HG03175 (cell line): ENCODE results near the gene MYRF.

Experiments
- ATAC-seq: cut with Tn5 transposase; IDR thresholded peaks from one replicate; pipeline ENCODE4 v1.9.1; 2021; ENCODE audit warnings: mild to moderate bottlenecking, moderate library complexity; ENCODE audit not compliant: unreplicated experiment

MYRF gene

DNA sequence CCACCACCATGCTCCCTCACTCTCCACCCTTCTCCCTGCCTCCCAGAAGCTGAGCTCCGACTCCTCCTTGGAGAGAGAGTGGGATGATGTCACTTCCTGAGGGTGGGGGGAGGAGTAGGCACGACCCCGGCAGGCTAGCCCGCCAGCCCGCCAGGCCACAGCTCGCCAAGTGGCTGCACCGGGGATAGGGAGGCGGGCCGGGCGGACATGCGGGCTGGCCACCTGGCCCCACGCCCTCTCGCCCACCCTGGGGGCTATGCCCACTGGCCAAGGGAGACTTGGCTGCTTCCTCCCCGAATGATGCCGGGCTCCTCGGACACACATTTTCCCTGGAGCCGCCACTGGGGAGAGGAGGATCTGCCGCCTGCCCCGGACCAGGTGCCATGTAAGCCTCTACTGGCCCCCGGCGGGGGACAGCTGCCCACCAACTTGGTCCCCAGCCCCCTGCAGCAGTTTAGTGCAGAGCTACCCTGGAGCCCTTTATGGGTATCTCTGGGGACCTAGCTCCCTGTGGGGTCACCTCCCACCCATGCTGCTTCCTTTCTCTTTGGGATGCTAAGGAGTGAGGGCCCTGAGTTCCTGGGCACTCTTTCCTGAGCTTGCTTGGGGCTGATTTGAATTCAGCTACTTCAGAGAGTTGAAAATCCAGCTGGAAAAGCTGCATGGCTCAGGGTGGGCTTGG lies 33.7 kb upstream of the MYRF start:
- ATAC-seq = no peak

GRCh38 chr11:61719978-61720377 lies 32.5 kb upstream of the MYRF start:
- ATAC-seq = no peak

DNA sequence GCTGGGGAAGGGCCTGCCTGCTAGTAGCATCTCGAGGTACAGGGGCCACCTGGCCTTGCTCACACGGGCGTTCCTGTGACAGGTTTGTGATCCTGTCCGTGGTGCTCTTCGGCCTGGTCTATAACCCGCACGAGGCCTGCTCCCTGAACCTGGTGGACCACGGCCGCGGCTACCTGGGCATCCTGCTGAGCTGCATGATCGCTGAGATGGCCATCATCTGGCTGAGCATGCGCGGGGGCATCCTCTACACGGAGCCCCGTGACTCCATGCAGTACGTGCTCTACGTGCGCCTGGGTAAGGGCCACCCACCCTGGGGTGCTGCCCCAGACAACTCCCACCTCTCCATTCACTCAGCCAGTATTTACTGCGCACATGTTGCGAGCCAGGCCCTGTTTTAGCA lies 31.8 kb upstream of the MYRF start:
- no peak for ATAC-seq

DNA sequence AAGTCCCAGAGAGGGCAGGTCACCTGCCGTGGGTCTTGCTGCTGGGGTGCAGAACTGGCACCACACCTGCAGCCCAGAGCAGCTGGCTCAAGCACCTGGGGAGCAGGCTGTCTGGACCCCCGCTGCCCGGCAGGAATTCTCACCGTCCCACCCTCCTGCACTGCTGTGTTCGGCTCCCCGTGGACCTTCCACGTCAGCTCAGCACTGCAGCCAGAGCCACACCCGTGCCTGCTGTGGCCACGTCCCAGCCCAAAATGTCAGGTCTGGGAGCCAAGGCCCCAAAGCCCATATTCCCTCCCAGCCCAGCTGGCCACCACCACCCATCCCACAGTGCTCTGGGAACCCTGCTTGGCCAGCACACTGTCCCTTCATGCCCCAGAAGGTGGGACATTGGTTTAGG lies 28.0 kb upstream of the MYRF start:
- no peak for ATAC-seq

- no peak for ATAC-seq
Measured at GRCh38 chr11:61725781-61726231, 26.6 kb upstream of the MYRF start.

DNA sequence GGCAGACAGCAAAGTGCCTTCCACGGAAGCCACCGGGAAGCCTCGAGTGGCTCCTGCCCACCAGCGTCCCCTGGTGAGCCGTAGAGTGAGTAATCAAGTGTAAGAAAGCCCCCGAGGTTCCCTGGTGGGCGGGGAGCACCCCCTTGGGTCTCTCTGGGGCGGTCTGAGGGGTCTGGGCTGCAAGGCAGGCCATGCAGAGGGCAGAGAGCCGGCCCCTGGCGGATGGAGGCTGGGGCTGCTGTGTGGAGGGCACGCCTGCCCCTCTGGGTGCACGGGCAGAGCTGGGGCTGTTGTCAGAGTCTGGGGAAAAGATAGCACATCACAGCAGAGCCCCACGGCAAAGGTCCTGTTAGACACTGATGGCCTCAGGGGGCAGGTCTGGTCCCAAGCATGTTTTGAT lies 25.7 kb upstream of the MYRF start:
- no peak for ATAC-seq

DNA sequence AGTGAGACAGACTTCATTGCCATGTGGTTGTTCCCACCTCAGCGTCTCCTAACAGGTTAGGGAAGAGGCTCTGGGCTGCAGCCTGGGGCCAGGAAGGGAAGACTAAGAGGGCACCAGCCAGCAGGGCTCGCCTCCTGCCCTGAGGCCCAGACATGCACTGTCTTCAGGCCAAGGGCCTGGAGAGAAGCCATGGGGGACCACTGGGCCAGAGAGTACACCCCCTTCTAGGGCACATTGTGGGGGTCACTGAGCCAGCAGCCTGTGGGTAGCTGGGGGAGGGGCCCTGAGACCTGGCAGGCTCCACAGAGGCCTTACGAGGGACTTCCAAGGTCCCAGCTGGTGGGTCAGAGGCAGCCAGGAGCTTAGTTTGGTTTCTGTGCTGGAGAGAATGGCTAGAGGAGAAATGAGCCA lies 25.0 kb upstream of the MYRF start:
- ATAC-seq = no peak

GRCh38 chr11:61728066-61728939 lies 24.1 kb upstream of the MYRF start:
- ATAC-seq = no peak

- no peak for ATAC-seq
Measured at GRCh38 chr11:61728940-61729219, 23.6 kb upstream of the MYRF start.

DNA sequence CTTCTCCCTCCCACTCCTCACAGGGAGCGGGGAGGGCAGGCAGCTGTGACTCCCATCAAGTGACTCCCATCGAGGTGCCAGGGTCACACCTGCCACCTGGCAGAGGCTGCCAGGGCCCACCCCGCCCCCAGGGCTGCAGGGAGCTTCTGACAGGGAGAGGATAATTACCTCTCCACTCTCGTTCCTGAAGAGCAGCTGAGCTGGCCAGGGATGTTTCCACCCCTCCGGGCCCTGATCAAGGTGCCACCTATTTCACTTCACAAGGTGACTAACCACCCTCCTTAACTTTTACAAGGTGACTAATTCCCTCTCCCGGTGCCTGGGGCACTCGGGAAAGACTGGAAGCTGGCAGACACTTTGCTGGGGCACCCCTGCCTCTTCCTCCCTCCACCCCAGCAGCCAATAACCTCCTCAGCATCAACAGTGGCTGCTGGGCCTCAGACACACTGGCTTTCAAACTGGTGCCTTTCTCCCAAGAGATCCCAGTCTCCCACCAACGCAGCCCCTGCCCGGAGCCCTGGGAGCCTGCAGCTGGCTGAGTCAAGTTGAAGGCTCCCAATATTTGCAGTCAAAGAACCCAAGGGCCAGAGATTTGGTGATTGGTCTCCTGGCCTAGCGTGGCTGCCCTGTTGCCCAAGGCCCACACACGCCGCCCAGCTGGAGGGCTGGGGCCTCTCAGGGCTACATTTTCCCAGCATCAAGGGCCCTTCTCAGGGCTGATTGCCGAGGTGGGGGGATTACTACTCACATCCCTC lies 22.0 kb upstream of the MYRF start:
- no peak for ATAC-seq

- ATAC-seq = no peak
Measured at GRCh38 chr11:61731211-61731951, 21.1 kb upstream of the MYRF start.

DNA sequence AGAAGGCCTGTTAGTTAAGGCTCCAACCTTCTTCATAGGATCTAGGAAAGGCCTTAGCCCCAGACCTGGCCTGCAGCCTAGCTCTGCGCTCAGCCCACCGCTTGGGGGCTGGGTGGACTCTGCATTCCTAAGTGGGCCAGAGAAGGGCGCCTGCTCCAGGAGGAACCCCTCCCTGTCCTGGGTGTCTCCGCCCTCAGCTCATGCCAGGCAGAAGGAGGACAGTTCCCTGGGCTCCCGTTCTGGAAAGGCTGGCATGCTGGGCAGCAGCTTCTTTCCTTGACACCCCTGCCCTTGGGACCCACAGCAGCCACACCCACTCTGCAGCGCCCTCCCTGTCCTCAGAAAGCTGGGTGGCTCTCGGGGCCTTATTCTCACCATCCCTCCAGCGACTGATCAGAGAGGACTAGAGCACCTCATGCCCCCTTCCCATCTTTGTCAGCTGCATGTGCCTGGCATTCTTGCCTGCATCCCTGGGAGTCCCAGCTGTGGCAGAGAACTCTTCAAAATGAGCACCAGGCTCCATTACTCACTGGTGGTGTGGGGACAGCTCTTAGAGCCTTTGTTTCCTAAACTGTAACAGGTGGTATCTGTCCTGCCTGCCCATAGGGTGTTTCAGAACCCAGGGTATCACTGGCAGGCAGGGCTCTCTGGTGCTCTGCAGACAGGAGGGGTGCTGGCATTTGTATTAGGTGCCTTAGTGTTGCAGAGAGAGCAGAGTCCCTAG lies 20.3 kb upstream of the MYRF start:
- ATAC-seq = no peak

DNA sequence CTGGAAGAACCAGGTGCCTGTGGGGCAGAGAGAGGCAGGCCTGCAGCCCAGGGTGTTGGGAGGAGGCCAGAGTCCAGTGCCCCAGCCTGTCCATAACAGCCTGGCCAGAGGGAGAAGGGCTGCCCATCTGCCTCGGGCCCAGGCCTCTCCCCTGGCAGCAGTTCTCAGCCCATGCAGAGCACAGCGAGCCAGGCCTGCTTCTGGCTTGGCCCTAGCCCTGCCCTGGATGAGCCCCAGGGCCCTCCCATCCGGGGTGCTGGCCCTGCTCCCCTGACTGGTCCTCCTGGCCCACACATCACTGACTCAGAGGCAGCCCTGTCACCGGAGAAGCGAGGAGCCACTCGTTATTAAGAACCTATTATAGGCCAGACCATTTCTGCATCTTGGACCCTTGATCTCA lies 19.7 kb upstream of the MYRF start:
- ATAC-seq = no peak

DNA sequence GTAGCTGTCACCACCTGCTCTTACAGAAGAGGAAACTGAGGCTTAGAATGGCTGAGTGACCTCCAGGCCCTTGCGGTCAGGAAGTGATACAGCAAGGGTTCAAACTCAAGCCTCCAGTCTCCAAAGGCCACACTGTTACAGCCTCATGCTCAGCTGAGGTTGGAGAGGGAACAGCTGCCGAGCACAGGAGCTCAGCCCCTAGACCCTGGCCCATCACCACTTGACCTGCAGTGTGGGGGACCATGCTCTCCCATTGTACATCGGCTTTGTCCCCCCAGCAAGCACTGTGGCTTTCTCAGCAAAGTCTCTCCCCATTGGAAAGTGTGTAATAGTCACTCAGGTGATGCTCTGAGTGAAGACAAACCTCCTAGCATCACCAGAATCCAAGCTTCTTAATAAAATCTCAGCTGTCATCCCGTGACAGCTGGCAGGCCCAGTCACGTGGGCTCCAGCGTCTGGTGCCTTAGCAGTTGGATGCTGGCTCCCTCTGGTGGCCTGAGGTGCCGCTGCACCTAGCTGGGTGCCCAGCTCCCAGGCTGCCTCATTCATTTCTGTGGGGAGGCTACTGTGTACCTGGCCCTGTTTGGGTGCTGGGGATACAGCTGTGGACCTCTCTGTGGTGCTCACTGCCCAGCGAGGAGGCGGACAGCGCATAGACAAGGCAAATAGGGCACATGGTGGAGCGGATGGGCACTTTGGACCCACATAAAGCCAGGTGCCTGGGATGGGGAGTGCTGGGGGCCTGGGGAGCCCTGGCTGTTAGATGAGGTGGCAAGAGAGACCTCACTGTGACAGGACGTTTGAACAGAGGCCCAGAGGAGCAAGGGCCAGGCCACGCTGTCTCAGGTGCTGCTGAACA lies 19.1 kb upstream of the MYRF start:
- ATAC-seq = peak; percentile 84

DNA sequence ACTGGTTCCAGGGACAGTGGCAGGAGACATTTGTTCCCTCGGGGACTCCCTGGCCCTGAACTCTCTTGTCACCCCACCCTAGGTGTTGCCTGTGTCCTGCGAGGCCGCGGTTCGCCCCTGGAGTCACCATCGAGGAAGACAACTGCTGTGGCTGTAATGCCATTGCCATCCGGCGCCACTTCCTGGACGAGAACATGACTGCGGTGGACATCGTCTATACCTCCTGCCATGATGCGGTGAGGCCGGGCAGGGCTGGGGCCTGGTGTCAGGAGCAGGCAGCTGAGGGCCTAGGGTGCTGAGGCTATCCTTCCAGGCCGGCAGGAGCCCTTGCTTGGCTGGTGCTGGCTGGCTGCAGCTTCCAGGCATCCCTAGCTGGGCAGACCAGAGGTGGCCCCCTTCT lies 17.7 kb upstream of the MYRF start:
- no peak for ATAC-seq

DNA sequence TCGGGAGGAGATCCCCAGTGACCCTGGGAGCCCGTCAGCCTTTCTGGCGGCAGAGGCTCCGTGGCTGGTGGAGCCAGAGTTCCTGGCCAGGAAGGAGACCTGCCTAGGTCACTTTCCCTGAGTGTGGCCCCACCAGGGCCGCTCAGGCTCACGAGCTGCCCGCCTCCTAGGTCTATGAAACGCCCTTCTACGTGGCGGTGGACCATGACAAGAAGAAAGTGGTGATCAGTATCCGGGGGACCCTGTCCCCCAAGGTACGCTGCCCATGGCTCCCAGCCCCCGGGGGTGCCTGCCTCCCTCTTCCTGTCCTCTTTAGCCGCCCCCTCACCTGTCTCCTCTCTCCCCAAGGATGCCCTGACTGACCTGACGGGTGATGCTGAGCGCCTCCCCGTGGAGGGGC lies 17.0 kb upstream of the MYRF start:
- ATAC-seq = no peak

- ATAC-seq = no peak
Measured at GRCh38 chr11:61736310-61736709, 16.1 kb upstream of the MYRF start.

DNA sequence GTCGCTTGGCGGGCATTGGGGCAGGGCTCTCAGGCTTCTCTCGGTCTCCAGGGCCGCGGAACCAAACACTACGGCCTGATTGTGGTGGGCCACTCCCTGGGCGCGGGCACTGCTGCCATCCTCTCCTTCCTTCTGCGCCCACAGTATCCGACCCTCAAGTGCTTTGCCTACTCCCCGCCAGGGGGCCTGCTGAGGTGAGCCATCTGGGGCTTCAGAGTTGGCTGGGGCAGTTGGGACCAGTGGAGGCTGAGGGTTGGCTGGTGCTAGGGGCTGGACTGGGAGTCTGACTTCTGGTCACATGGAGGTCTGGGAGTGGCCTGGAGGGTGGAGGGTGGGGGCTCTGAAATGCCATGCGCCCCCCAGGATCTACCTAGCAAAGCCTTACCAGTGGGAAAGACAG lies 15.3 kb upstream of the MYRF start:
- ATAC-seq = no peak

DNA sequence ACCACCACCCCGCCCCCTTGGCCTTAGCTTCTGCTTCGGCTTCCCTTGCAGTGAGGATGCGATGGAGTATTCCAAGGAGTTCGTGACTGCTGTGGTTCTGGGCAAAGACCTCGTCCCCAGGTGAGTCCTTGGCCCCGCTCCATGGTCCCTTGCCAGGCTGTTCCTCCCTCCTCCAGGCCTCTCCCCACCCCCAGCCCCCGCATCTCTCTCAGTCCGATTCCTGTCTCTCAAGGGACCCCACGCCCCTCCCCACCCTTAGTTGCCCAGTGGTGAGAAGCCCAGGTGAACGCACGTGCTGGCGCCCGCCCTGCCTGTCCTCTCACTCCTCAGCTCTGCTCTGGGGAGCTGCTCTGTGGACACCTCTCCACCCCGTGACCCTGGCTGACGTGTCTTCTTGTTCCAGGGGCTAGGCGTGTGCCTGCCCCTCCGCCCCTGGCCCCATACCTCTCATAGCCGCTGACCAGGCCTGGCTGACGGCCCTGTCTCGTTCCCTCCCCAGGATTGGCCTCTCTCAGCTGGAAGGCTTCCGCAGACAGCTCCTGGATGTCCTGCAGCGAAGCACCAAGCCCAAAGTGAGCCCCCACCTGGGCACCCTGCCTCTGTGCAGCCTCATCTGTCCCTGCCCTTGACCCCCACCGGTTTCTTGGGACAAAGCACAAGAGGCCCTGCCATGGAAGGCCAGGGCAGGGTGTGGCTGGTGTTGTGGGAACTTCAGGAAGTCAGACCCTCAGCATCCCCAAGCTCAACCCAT lies 14.6 kb upstream of the MYRF start:
- ATAC-seq = no peak
